Measurements from ENCODE around the gene ARCN1.

The ARCN1 gene

DNA sequence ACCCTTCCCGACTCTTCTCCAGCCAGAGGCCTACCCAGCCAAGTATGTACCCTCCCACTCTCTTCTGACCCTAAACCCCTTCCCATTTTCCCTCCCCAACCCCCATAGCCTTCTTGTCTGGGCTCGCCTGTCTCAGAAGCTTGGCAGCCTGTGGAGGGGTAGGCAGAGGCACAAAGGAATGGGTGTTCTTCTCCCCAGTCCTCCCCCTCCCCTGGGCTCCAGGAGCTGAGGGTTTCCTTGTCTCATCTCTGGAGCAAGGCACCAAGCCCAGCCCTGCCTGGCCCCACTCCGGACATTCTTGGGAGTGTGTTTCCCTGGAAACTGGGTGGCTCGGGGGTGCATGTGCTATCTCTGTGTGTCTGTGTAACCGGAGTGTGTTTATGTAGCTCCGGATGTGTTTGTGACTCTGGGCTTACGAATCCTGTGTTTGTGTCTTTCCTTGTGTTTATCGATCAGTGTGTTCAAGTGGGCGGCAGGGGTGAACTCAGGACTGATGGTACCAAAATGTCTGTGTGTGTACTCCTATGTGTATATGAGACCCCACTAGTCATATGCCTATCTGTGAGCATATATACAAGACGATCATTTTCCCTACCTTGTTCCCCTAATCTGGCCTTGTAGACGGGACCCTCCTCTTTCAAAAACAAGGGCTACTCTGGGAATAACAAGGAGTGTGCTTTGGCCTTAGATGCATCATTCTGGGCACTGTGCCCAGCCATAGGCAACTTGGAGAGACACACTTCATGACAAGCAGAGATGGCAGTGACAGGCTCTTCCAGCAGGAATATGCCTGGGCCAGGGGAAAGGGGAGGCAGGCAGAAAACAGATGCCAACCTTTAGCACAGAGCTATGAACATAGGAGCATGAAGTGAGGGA lies 46.1 kb downstream of the ARCN1 start:
- Histone ChIP-seq H3K79me1 (ENCODE audit: low read depth, low read length) (peaks cover 5% of the 10 kb centered on the region), H2BK12ac (ENCODE audit: low read length) (peak overlapping the region; percentile 63), H3K27me3 (ENCODE audit: control insufficient read depth in 3 of 3, insufficient read depth in 3 of 3, low read depth in 1 of 3, low read length in 3 of 3) (no peaks in the 10 kb centered on the region), H2BK120ac (ENCODE audit: low read depth, low read length) (no peak overlapping the region), H3K9ac (ENCODE audit: low read depth, low read length, poor library complexity) (peak overlapping the region; percentile 14), H3K18ac (ENCODE audit: low read length) (peak overlapping the region; percentile 78), H3K4ac (ENCODE audit: low read length) (no peak overlapping the region), H3K27ac (replicated peaks; ENCODE audit: low read length) (peak overlapping the region; percentile 70), H2BK5ac (ENCODE audit: low read length) (peak overlapping the region; percentile 50), H4K91ac (ENCODE audit: low read depth, low read length, poor library complexity) (peak overlapping the region; percentile 49), H3K4me1 (ENCODE audit: control insufficient read depth in 2 of 2, insufficient read depth in 1 of 2, low read depth in 1 of 2, low read length in 2 of 2) (peaks cover 72 to 73% of the 10 kb centered on the region in 2 donors), H4K8ac (ENCODE audit: low read depth, low read length) (no peak overlapping the region), H2BK15ac (ENCODE audit: low read length) (peak overlapping the region; percentile 49), H3K36me3 (replicated peaks in 1 of 2; ENCODE audit: control insufficient read depth in 2 of 2, insufficient read depth in 2 of 2, low read length in 2 of 2) (peaks cover 0 to 5% of the 10 kb centered on the region in 2 donors), H2AFZ (ENCODE audit: low read length) (peak overlapping the region; percentile 69), H3K9me3 (replicated peaks in 1 of 2; ENCODE audit: control insufficient read depth in 2 of 2, insufficient read depth in 1 of 2, low read depth in 1 of 2, low read length in 2 of 2) (no peaks in the 10 kb centered on the region), H3K14ac (ENCODE audit: low read length) (peak overlapping the region; percentile 50), H3K4me2 (ENCODE audit: insufficient read depth, low read length, poor library complexity, severe bottlenecking) (no peak overlapping the region), H3K23ac (ENCODE audit: low read depth, low read length, poor library complexity) (no peak overlapping the region), H3K4me3 (ENCODE audit: low read length in 2 of 2) (peak overlapping the region in 1 of 2 donors; percentile 35), H2AK5ac (ENCODE audit: low read depth, low read length) (peak overlapping the region; percentile 60)
- DNase-seq (ENCODE audit: low spot score), result no peak
- WGBS, 2 donors (ENCODE audit: extremely low coverage in 2 of 2, insufficient read length in 2 of 2, insufficient replicate concordance in 1 of 2), result no CpG with 5 or more reads among the region's 11 CpGs

DNA sequence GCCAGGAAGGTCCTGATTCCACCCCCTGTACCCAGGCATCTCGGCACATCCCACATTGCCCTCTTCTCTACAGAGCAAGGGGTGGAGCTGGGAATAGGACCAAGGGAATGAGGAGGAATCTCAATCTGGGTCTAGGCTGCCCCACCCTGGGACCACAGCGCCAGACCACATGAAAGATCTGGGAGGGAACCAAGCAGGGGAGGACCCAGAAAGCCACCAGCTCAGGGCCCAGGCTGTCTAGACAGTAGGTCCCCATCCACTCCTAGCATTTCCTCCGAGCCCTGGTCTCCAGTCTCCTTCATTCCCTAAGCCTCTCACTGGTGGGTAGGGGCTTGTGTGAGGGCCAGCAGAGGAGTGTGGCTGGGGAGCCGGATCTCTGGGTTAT lies 46.8 kb downstream of the ARCN1 start:
- Histone ChIP-seq H2BK15ac (ENCODE audit: low read length) (peak overlapping the region; percentile 49), H2BK12ac (ENCODE audit: low read length) (peak overlapping the region; percentile 63), H3K4me3 (ENCODE audit: low read length in 2 of 2) (peak overlapping the region in 1 of 2 donors; percentile 35), H3K27ac (replicated peaks; ENCODE audit: low read length) (peak overlapping the region; percentile 70), H3K9ac (ENCODE audit: low read depth, low read length, poor library complexity) (peak overlapping the region; percentile 14), H3K27me3 (ENCODE audit: control insufficient read depth in 3 of 3, insufficient read depth in 3 of 3, low read depth in 1 of 3, low read length in 3 of 3) (no peaks in the 10 kb centered on the region), H2AFZ (ENCODE audit: low read length) (peak overlapping the region; percentile 51), H4K91ac (ENCODE audit: low read depth, low read length, poor library complexity) (peak overlapping the region; percentile 49), H2BK5ac (ENCODE audit: low read length) (peak overlapping the region; percentile 50), H4K8ac (ENCODE audit: low read depth, low read length) (no peak overlapping the region), H3K36me3 (replicated peaks in 1 of 2; ENCODE audit: control insufficient read depth in 2 of 2, insufficient read depth in 2 of 2, low read length in 2 of 2) (peaks cover 0 to 9% of the 10 kb centered on the region in 2 donors), H3K4ac (ENCODE audit: low read length) (no peak overlapping the region), H3K14ac (ENCODE audit: low read length) (peak overlapping the region; percentile 50), H3K79me1 (ENCODE audit: low read depth, low read length) (peaks cover 5% of the 10 kb centered on the region), H3K9me3 (replicated peaks in 1 of 2; ENCODE audit: control insufficient read depth in 2 of 2, insufficient read depth in 1 of 2, low read depth in 1 of 2, low read length in 2 of 2) (no peaks in the 10 kb centered on the region), H3K18ac (ENCODE audit: low read length) (peak overlapping the region; percentile 60), H3K4me2 (ENCODE audit: insufficient read depth, low read length, poor library complexity, severe bottlenecking) (no peak overlapping the region), H2AK5ac (ENCODE audit: low read depth, low read length) (peak overlapping the region; percentile 60), H3K4me1 (ENCODE audit: control insufficient read depth in 2 of 2, insufficient read depth in 1 of 2, low read depth in 1 of 2, low read length in 2 of 2) (peaks cover 68 to 73% of the 10 kb centered on the region in 2 donors), H3K23ac (ENCODE audit: low read depth, low read length, poor library complexity) (no peak overlapping the region), H2BK120ac (ENCODE audit: low read depth, low read length) (no peak overlapping the region)
- no CpG with 5 or more reads among the region's 4 CpGs for WGBS, 2 donors (ENCODE audit: extremely low coverage in 2 of 2, insufficient read length in 2 of 2, insufficient replicate concordance in 1 of 2)
- DNase-seq (ENCODE audit: low spot score), result no peak

GRCh38 chr11:118619444-118620197 lies 47.4 kb downstream of the ARCN1 start:
- H2BK15ac ChIP-seq (ENCODE audit: low read length), result no peak overlapping the region
- no peak overlapping the region for H3K18ac ChIP-seq (ENCODE audit: low read length)
- H3K4me1 ChIP-seq (ENCODE audit: control insufficient read depth in 2 of 2, insufficient read depth in 1 of 2, low read depth in 1 of 2, low read length in 2 of 2), result peaks cover 63 to 71% of the 10 kb centered on the region in 2 donors
- H2BK12ac ChIP-seq (ENCODE audit: low read length), result no peak overlapping the region
- no peak overlapping the region for H2BK120ac ChIP-seq (ENCODE audit: low read depth, low read length)
- H3K9me3 ChIP-seq (replicated peaks in 1 of 2; ENCODE audit: control insufficient read depth in 2 of 2, insufficient read depth in 1 of 2, low read depth in 1 of 2, low read length in 2 of 2), result no peaks in the 10 kb centered on the region
- no peak overlapping the region for H3K23ac ChIP-seq (ENCODE audit: low read depth, low read length, poor library complexity)
- no peak overlapping the region for H3K14ac ChIP-seq (ENCODE audit: low read length)
- H2AFZ ChIP-seq (ENCODE audit: low read length), result peak overlapping the region; percentile 51
- WGBS, 2 donors (ENCODE audit: extremely low coverage in 2 of 2, insufficient read length in 2 of 2, insufficient replicate concordance in 1 of 2), result no CpG with 5 or more reads among the region's 6 CpGs
- DNase-seq (ENCODE audit: low spot score), result no peak
- peaks cover 5% of the 10 kb centered on the region for H3K79me1 ChIP-seq (ENCODE audit: low read depth, low read length)
- H3K4ac ChIP-seq (ENCODE audit: low read length), result no peak overlapping the region
- no peaks in the 10 kb centered on the region for H3K27me3 ChIP-seq (ENCODE audit: control insufficient read depth in 3 of 3, insufficient read depth in 3 of 3, low read depth in 1 of 3, low read length in 3 of 3)
- no peak overlapping the region for H3K4me2 ChIP-seq (ENCODE audit: insufficient read depth, low read length, poor library complexity, severe bottlenecking)
- peak overlapping the region in 1 of 2 donors; percentile 6 for H3K4me3 ChIP-seq (ENCODE audit: low read length in 2 of 2)
- no peak overlapping the region for H4K8ac ChIP-seq (ENCODE audit: low read depth, low read length)
- no peak overlapping the region for H2BK5ac ChIP-seq (ENCODE audit: low read length)
- H2AK5ac ChIP-seq (ENCODE audit: low read depth, low read length), result no peak overlapping the region
- H4K91ac ChIP-seq (ENCODE audit: low read depth, low read length, poor library complexity), result no peak overlapping the region
- H3K36me3 ChIP-seq (replicated peaks in 1 of 2; ENCODE audit: control insufficient read depth in 2 of 2, insufficient read depth in 2 of 2, low read length in 2 of 2), result peaks cover 2 to 15% of the 10 kb centered on the region in 2 donors
- H3K9ac ChIP-seq (ENCODE audit: low read depth, low read length, poor library complexity), result no peak overlapping the region
- peak overlapping the region; percentile 70 for H3K27ac ChIP-seq (replicated peaks; ENCODE audit: low read length)

Measured in neuronal stem cell (in vitro differentiated cells).